SK-MEL-5 (cell line): ENCODE results near the gene TEX44. TPM values are rescaled to one million over a fixed set of nuclear protein-coding genes. Genes with fewer than 3 reads are reported as not detected.

Experiments
- DNase-seq: peaks from one replicate; pipeline ENCODE4 v3.0.0-alpha.2; 2016; ENCODE audit warnings: low read depth, low spot score
- in situ Hi-C: cut with HindIII; loops from 2 replicates; pipeline ENCODE4 v1.10.0; 2016; ENCODE audit warnings: low sequenced_read_pairs, high pct_unique_total_duplicates, low pct_unique_long_range_greater_than_20kb
- total RNA-seq: library from RNA; depleted of rRNA; stranded (reverse); fragments of >200 nt; shearing (Covaris generic); gene quantifications from 2 replicates; pipeline ENCODE4 v1.2.3, GENCODE V29; 2014

Gene TEX44
- total RNA-seq, 1 experiment from 2014 or later = not detected

DNA sequence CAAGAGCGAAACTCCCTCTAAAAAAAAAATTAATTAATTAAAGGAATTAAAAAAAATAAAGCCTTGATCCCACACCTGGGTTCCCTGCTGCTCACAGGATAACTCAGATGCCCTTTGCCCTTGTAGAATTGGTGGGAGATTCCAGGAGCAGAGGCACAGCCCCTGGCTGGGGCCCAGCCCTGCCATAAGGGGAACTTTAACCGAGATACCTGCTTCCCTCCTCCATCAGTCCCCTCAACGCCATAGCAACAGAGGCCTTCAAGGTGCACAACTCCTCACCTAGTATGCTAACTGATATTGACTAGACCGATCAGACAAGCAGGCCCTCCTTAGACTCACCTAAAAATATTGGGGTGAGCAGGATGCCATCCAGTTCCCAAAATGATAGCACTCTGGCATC, 23.6 kb downstream of the TEX44 start:
- no peak for DNase-seq
- in situ Hi-C loops = no loop called here

DNA sequence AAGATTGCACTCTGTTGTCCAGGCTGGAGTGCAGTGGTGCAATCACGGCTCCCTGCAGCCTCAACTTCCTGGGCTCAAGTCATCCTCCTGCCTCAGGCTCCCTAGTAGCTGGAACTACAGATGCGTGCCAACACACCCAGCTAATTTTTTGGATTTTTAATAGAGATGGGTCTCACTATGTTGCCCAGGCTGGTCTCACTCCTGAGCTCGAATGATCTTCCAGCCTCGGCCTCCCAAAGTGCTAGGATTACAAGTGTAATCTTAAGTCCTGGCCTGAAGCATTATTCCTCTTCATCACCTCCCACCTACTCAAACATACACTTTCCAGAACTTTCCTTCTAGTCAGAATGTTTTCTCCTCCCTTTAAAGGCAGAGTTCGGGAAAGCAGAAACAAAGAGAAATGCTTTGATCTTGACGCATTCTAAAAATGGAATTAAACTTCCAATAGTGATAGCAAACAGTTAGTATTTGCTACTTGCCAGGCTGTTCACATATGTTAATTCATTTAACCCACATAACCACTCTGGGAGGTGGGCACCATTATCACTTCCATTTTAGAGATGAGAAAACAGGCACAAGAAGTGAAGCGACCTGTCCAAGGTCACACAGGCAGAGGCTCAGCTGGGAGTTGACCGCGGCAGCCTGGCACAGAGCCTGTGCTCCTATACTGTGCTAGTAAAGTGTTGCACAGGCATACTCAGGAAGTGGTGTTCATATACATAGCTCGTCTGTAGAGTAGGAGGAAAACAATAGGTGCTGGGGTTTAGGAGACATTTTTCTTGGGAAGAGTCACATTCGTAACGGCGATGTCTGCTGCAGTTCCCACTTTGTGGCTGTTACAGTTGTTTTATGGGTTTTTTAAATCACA, 24.6 kb downstream of the TEX44 start:
- in situ Hi-C loops = no loop called here
- DNase-seq = no peak

DNA sequence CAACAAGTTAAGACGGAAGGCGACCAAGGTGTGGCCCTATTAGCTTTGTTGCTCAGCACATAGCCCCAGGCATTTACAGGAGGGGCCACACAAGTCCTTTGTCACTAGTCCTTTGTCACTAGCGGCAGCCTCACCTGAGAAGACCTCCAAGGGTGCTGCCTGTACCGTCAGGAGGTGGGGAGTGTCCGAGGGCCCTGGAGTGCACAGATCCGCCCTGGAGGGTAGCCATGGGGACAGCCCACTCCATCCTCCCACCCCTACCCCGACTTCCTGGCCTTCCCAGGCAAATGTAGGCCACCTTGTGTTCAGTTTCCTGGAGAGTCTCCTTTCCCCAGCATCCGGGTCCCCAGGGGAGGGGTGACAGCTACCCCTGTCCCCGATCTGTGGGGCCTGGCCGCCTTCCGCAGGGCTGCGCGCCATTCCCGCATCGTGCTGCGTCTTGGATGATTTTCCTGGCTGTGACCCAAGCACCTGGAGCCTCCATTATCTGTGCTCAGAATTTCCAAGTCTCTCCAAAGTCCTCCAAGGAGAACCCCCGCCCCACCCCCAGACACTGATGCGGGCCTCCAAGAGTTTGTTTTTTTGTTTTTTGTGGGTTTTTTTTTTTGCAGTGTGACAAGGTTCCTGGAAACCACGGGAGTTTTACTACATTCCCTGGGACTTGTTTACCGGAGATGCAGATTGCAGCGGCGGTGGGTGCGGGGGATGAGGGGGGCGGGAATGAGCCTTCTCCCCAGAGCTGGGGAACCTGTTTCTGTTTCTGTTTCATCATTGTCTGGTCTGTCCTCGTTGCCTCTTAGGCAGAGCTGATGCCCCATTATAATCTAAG, 28.6 kb downstream of the TEX44 start:
- in situ Hi-C loops = no loop called here
- DNase-seq = no peak

DNA sequence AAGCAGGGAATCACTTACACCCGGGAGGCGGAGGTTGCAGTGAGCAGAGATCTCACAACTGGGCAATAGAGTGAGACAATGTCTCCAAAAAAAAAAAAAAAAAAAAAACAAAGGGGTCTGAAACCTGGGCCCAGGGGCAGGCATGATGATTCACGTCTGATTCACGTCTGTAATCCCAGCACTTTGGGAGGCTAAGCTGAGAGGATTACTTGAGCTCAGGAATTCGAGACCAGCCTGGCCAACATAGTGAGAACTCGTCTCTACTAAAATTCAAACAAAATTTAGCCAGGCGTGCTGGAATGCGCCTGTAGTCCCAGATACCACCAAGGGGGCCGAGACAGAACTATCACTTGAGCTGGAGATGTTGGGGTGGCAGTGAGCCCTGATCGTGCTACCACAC, 30.3 kb downstream of the TEX44 start:
- no peak for DNase-seq
- in situ Hi-C loops = no loop called here

DNA sequence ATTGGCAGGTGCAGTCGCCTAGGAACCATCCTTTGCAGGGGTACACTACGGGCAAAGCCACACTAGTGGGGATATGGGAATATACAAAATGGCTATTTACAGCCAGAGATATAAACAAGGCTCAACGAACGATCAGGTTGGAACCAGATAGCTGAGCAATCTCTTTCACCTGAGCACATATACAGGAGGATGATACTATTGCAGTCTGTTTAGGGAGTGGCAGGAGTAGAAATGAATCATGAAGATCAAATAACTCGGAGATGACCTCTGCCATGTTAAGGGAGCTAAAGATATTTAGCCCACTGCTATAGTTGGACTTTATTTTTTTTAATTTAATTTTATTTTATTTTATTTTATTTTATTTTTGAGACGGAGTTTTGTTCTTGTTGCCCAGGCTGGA, 33.8 kb downstream of the TEX44 start:
- in situ Hi-C loops = no loop called here
- DNase-seq = no peak

DNA sequence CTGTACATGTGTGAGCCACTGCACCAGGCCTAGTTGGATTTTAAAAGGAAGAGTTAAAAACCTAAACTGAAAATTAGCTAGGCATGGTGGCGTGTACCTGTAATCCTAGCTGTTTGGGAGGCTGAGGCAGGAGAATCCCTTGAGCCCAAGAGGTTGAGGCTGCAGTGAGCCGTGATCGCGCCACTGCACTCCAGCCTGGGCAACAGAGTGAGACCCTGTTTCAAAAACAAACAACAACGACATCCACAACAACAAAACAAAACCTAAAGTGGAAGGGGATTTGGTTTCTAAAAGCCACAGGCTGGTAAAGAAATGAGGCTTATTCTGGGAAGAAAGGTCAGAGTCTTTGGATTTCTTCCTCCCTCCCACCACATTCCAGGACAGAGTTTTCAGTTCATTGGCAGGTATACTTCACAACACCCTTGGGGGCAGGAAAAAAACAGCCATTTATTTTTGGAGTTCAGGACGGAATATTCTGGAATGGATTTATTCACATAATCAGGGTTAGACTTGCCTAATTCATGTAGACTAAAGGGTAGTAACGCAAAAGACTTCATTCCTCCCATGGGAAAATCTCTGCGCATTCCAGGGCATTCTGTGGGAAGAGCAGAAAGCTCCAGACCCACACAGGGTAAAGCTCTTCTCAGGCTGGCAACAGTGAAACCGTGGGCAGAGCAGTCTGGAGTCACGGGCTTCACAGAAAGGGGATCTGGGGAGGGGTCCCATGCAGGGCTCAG, 34.9 kb downstream of the TEX44 start:
- in situ Hi-C loops = no loop called here
- peak; percentile 16 for DNase-seq

DNA sequence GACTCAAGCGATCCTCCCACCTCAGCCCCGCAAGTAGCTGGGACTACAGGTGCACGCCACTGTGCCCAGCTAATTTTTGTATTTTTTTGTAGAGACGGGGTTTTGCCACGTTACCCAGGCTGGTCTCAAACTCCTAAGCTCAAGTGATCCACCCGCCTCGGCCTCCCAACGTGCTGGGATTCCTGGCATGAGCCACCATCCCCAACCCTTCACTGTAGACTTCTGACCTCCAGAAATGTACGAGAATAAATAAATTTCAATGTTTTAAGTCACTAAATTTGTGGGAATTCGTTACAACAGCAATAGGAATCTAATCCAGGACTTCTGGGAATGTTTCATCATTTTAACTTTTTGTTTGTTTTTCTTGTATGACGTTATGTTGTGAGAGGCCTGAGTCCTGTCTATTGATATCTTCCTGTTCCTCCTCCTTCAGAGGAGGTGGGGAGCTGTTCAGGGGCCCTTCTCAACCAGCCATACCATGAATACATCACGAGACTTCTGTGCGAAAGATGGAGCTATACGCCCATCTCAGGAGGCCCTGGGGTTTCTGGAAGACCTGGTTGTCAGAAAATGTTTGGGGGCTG, 40.0 kb downstream of the TEX44 start:
- DNase-seq = no peak
- in situ Hi-C loops = no loop called here

DNA sequence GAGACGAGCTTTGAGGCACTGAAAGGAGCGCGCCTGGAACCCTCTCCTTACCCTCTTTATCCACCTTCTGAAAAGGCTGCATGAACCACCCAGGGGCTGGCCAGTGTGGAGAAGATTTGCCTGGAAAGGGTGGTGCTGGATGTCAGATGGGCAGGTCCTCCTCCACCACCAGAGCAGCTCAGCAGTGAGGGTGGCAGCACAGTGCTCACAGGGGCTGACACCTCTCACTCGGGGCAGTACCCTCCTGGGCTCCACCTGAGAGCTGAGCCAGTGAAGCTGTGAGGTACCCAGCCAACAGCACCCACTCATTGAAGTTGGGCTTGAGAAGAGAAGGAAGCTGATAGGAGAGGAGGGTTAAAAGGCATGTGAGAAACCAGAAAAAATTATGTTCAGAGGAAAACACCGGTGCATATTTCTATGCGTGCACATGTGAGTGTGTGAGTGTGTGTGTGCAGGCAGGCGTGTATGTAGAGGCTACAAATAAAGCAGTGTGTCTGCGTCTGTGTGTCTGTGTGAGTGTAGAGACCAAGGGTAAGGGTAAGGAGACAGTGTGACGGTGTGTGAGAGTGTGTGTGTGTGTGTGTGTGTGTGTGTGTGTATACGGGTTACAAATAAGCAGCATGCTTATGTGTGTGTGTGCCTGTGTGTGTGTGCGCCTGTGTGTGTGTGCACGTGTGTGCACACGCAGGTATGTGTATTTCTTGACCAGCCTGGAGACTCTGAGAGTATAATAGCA, 40.7 kb downstream of the TEX44 start:
- in situ Hi-C loops = no loop called here
- DNase-seq = no peak

DNA sequence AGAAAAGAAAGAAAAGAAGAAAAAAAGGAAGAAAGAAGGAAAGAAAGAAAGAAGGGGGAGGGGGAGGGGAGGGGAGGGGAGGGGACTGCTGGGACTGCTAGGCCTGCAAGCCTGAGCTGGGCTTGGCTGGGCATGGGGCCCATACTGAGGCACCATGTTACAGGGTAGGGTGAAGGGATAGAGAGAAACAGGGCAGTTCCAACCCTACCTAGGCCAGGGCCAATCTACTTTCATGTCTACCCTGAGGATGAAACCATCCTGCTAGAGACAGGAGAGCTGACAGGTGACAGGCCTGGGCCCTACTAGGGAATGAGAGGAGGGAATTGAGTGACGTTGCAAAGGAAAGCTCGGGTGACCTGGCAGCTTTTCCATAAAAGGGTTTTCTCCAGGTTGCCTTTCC, 41.7 kb downstream of the TEX44 start:
- DNase-seq = no peak

DNA sequence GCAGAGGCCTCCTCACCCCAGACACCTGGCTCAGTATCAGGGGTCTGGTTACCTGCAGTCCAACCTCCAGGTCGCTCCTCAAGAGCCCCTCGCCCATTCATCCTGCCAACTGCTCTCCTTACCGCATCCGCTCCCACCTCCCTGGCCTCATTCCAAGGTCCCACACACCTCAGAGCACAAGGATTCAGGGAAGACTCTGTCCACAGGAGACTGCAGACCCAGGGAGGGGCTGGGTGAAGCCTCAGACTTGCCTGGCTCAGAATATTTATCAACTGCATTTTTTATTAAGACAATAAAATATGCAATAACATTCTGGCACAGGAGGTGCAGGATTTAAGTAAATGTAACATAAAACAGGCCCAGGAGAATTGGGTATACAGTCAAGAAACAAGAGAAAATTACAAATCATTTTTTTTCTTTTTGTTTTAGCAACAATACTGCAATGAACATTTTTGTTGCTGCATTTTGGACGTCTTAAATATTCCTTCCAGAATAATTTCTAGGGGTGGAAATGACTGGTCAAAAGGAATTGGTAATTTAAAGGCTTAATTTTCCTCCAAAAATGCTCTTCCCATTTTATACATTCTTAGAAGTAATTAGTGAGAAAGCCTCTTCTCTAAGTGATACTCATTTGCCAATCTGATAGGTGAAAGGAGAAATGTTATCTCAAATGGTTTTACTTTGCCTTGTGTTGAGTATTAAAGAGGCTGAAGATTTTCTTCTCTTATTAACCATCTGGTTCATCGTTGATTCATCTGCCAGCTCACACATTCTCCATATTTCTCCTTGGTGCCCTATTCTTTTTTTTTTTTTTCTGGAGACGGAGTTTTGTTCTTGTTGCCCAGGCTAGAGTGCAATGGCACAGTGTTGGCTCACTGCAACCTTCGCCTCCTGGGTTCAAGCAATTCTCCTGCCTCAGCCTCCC, 42.5 kb downstream of the TEX44 start:
- no peak for DNase-seq
- in situ Hi-C loops = no loop called here

More for the DNA sequence above, 41.7 kb downstream of the TEX44 start:
- in situ Hi-C loops = no loop called here

DNA sequence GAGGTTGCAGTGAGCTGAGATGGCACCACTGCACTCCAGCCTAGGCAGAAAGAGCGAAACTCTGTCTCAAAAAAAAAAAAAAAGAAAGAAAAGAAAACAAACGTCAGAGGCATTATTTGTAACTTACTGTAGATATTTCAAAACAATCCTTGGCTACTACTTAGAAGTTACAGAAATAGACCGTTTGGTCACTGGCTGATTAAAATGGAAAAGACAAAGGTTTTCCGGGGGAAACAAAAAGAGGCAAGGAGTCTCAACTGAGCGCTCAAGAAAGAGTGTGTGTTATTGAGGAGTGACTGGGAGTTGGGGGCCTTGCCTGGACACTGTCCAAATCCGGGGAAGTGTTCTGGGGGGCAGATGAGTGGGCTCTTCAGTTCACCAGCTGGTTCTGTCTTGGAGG, 47.6 kb downstream of the TEX44 start:
- DNase-seq = no peak
- in situ Hi-C loops = no loop called here

DNA sequence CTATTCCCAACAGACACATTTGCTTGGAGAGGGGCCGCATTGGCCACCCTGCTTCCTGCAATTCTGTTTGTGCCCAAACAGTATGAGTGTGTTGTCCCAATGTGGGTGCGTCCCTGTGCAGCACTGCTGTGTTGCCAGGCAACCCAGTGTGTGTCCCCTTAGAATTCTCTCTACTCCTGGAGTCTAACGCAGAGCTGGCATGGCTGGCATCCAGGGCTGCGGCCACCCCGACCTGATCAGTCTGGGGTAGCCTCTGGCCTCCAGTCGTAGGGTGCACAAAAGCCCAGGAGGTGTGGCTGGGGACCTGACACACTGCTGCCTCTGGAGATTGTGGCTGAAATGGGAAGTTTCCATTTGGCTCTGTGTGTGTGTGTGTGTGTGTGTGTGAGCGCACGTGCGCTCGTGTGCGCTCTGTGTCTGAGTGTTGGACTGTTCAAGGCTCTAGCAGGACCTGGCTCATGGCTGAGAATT, 48.0 kb downstream of the TEX44 start:
- in situ Hi-C loops = no loop called here
- no peak for DNase-seq

DNA sequence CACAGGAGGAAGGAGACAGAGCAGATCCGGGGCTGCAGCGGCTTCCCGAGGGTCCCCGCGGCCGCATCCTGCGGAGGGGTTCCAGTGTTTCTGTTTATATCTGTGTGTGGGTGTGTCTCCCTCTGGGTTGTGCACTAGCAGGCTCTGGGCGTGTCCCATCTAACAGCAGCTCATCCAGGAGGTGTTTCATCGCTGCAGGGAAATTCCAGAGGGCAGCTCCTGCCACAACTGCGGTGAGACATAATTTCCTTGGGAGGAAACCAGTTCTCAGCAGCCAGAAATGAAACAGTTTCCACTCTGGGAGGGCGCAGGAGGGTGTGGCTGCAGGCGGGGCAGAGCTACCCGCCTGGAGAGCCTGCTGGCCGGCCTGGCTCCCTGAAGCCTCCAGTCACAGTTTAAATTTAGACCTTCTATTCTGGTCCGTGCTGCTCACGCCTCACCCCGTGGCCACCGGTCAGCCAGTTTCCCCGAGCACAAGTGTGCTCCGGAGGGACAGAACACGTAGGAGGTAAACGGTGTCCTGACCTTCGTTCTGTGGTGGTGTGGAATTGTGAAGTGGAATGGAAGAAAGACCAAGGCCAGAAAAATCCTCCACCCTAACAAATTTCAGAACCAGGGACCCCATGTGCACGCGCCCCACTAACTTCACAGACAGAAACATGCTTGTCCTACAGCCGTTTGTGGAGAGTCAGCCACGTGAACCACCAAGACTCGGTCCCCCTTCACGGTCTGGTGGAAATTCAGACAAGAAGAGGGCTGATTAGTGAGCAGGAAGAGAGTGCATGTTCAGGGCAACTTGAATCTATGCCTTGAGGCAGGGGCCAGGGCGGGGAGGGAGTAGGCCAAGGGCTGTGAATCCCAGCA, 50.2 kb downstream of the TEX44 start:
- DNase-seq = peak; percentile 75
- in situ Hi-C loops = no loop called here

DNA sequence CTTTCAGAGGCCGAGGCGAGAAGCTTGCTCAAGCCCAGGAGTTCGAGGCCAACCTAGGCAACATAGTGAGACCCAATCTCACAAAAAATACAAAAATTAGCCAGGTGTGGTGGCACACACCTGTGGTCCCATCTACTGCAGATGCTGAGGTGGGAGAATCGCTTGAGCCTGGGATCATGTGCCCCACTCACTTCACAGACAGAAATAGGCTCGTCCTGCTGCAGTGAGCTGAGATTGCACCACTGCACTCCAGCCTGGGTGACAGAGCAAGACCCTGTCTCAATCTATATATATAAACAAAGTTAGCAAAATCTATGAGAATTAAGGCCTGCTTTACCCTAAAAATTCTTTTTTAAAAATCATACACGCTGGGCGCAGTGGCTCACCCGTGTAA, 50.8 kb downstream of the TEX44 start:
- in situ Hi-C loops = no loop called here
- DNase-seq = no peak
